Breast epithelium (tissue), 4 donors: ENCODE measurements around the gene MLXIP. TPM values are rescaled to one million over a fixed set of nuclear protein-coding genes. Genes with fewer than 3 reads are reported as not detected.
"Not testable (repeated sequence)": the region's sequence is repeated elsewhere in the genome, so short reads cannot be mapped to it uniquely, and the experiment has no call there.

Source experiments
- DNase-seq, 2 donors: peaks; one replicate each; pipeline ENCODE4 v3.0.0-alpha.2; 2019; ENCODE audit warnings: low spot score in 2 of 2
- H3K27ac ChIP-seq, 2 donors: fragments of 200-600 bp; sonication (generic) in 1 of 2; one replicate each; pipeline ENCODE4 v1.5.1; 2016 to 2019; ENCODE audit warnings: mild to moderate bottlenecking in 1 of 2
- H3K27me3 ChIP-seq, 2 donors: fragments of 200-600 bp; sonication (generic) in 1 of 2; one replicate each; pipeline versions ENCODE4 v1.5.1 to v1.6.0; 2017 to 2019; ENCODE audit warnings: control low read depth in 1 of 2, mild to moderate bottlenecking in 1 of 2
- H3K36me3 ChIP-seq: fragments of 200-600 bp; one replicate; pipeline ENCODE4 v1.5.1; 2019
- H3K4me1 ChIP-seq, 2 donors: fragments of 200-600 bp; sonication (generic); one replicate each; pipeline ENCODE4 v1.5.1; 2016 to 2019; ENCODE audit warnings: control low read depth in 1 of 2
- H3K4me3 ChIP-seq, 3 donors: fragments of 200-600 bp; sonication (generic); 1 replicate in 2 of 3; 2 replicates in 1 of 3; pipeline ENCODE4 v1.5.1; 2016 to 2019; ENCODE audit warnings: mild to moderate bottlenecking in 3 of 3, moderate library complexity in 2 of 3
- H3K9me3 ChIP-seq, 2 donors: fragments of 200-600 bp; sonication (generic) in 1 of 2; one replicate each; pipeline ENCODE4 v1.5.1; 2016 to 2019; ENCODE audit warnings: control low read depth in 1 of 2
- POLR2A ChIP-seq: fragments of 450-650 bp; IDR thresholded peaks from one replicate; pipeline ENCODE4 v1.6.1; 2016; ENCODE audit warnings: antibody characterized with exemption, mild to moderate bottlenecking, moderate library complexity
- POLR2AphosphoS5 ChIP-seq, 3 donors: sonication (generic); formaldehyde crosslinking; IDR thresholded peaks; one replicate each; pipeline ENCODE4 v1.6.1; 2017; ENCODE audit warnings: antibody characterized with exemption in 3 of 3
- intact Hi-C: fragments of 100-400 bp; cut with DNase I; formaldehyde crosslinking; loops from one replicate; pipeline ENCODE4 v1.15.1; 2023; ENCODE audit warnings: low total_unique reads
- total RNA-seq, 3 donors: library from RNA; depleted of rRNA; stranded (reverse); fragments of >200 nt; gene quantifications; one replicate each; pipeline ENCODE4 v1.1.0, GENCODE V29; 2016
- TF ChIP-seq, protein P1 (sequence below), 3 donors: fragments of 450-650 bp; IDR thresholded peaks; one replicate each; pipeline ENCODE4 v1.5.1; 2016 to 2017; ENCODE audit warnings: antibody characterized with exemption in 3 of 3, mild to moderate bottlenecking in 3 of 3, moderate library complexity in 3 of 3

The MLXIP gene
- total RNA-seq, 3 donors from 2014 or later, result 21.1 to 31.1 (median 28.2) TPM

DNA sequence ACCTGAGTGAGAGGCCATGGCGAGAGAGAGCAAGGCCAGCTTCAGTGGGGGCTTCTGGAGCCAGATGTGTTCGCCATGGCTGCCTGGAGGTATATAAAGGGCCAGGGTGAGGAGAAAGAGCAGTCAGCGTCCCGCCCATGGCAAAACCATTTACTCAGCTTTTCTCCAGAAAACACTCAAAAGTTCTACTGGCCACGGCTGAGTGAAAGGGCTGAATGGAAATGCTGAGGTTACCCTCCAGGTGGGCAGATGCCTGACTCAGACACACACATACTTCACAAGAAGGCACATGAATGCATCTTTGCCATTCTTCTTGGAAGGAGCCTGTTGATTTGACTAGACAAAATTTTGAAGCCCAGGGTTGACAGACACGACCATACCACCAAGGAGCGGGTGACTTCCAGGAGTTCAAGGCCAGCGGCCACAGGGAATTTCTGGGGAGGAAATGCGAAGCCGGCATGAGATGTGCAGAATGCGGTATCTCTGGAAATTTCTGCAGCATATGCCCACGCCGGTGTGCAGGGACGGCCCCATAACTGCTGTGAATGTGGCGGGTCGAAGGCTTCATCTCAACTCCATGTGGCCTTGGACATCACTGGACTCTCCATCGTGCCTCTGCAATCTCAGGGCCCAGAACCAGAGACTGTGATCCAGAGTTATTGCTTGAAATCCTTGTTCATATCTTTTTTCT is 95.7 kb downstream of the MLXIP start, which contains the start of gene IL31:
TSS of gene IL31 (minus strand) at position 67 of the 691 bp plus-strand sequence. CDS start at position 18, 49 bp downstream.
- H3K4me1 ChIP-seq, result no peaks in the 10 kb centered on the region
- H3K9me3 ChIP-seq, result no peaks in the 10 kb centered on the region
- no peak for TF ChIP-seq POLR2AphosphoS5 (IDR thresholded peaks at IDR 0.05)
- TF ChIP-seq, protein P1, sequence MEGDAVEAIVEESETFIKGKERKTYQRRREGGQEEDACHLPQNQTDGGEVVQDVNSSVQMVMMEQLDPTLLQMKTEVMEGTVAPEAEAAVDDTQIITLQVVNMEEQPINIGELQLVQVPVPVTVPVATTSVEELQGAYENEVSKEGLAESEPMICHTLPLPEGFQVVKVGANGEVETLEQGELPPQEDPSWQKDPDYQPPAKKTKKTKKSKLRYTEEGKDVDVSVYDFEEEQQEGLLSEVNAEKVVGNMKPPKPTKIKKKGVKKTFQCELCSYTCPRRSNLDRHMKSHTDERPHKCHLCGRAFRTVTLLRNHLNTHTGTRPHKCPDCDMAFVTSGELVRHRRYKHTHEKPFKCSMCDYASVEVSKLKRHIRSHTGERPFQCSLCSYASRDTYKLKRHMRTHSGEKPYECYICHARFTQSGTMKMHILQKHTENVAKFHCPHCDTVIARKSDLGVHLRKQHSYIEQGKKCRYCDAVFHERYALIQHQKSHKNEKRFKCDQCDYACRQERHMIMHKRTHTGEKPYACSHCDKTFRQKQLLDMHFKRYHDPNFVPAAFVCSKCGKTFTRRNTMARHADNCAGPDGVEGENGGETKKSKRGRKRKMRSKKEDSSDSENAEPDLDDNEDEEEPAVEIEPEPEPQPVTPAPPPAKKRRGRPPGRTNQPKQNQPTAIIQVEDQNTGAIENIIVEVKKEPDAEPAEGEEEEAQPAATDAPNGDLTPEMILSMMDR (IDR thresholded peaks at IDR 0.05), result no peak
- no peak for TF ChIP-seq POLR2A
- intact Hi-C loops, result no loop called here
- no peak within 1 kb of the TSS for H3K27ac ChIP-seq
- DNase-seq, result no peak
- H3K4me3 ChIP-seq, result no peak within 1 kb of the TSS
- H3K36me3 ChIP-seq, result no peaks in the 10 kb centered on the region
- no peaks in the 10 kb centered on the region for H3K27me3 ChIP-seq

DNA sequence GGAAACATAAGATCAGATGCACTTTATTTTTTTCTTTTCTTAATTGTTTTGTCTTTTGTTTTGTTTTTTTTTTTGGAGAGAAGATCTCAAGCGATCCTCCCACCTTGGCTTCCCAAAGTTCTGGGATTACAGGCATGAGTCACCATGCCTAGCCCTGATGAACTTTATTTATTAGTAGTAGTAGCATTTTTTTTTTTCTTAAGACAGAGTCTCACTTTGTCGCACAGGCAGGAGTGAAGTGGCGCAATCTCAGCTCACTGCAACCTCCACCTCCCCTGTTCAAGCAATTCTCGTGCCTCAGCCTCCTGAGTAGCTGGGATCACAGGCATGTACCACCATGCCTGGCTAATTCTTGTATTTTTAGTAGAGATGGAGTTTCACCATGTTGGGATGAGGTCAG is 97.9 kb downstream of the MLXIP start:
- H3K4me1 ChIP-seq, DNase-seq, H3K4me3 ChIP-seq, H3K9me3 ChIP-seq, H3K27ac ChIP-seq, intact Hi-C loops, H3K36me3 ChIP-seq, H3K27me3 ChIP-seq: not testable (repeated sequence)

DNA sequence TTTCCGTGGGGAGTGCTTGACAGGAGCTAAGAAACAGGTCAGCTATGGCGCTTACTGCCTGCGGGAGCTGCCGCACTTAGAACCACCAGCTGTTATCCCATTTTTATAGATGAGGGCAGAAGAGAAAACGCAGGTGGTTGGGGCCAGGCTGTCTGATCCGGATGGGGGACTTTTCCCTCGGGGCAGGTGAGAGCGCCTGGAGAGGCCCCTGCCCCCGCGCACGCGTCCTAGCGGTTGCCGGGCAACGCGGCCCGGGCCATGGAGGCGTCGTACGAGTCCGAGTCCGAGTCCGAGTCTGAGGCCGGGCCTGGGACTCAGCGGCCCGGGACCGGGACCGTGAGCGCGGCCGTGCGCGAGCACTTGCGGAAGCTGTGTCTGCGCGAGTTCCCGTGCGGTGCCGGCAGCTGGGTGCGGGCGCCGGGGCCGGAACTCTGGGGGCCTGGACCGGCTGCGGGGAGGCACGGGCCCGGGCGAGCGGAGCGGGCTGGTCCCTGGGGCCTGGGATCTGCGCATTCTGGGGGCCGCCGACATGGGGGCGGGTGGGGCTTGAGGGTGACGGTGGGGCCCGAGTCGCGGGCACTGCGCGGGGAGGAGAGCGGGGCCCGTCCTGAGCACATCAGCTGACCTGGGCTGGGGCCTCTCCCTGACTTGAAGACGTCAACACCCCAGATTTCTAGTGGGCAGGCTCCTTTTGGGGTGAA is 104.5 kb downstream of the MLXIP start, which contains the start of gene LRRC43:
TSS of gene LRRC43 (plus strand) at position 237 of the 701 bp plus-strand sequence. CDS start at position 259, 22 bp downstream.
- Histone ChIP-seq H3K27ac (no peak within 1 kb of the TSS), H3K9me3 (no peaks in the 10 kb centered on the region), H3K36me3 (no peaks in the 10 kb centered on the region), H3K27me3 (no peaks in the 10 kb centered on the region), H3K4me3 (peak within 1 kb of the TSS; percentile 39 to 77 (median 60)), H3K4me1 (no peaks in the 10 kb centered on the region)
- intact Hi-C loops, result no loop called here
- DNase-seq, result no peak
- no peak for TF ChIP-seq POLR2A
- TF ChIP-seq, protein P1 (IDR thresholded peaks at IDR 0.05), result no peak
- no peak for TF ChIP-seq POLR2AphosphoS5 (IDR thresholded peaks at IDR 0.05)

DNA sequence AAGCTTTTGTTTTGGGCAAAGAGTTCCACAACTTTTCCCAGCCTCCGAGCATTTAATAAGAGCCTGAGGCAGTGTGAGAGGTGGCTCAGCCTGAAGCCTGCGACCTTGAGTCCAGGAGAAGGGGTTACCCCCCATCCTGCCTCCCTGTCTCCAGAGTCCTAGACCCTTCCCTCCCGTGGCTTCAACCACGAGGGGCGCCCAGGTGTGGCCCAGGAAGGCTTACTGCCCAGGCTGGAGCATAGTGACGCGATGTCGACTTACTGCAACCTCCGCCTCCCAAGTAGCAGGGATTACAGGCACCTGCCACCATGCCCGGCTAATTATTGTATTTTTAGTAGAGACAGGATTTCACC is 105.0 kb downstream of the MLXIP start:
- TF ChIP-seq POLR2A (no peak), POLR2AphosphoS5 (IDR thresholded peaks at IDR 0.05) (no peak)
- TF ChIP-seq, protein P1 (IDR thresholded peaks at IDR 0.05), result no peak
- no peaks in the 10 kb centered on the region for H3K4me1 ChIP-seq
- DNase-seq, result no peak
- no peaks in the 10 kb centered on the region for H3K9me3 ChIP-seq
- H3K27me3 ChIP-seq, result no peaks in the 10 kb centered on the region
- H3K27ac ChIP-seq, result no peak overlapping the region
- H3K36me3 ChIP-seq, result no peaks in the 10 kb centered on the region
- intact Hi-C loops, result no loop called here
- H3K4me3 ChIP-seq, result peak overlapping the region; percentile 39 to 77 (median 60)

DNA sequence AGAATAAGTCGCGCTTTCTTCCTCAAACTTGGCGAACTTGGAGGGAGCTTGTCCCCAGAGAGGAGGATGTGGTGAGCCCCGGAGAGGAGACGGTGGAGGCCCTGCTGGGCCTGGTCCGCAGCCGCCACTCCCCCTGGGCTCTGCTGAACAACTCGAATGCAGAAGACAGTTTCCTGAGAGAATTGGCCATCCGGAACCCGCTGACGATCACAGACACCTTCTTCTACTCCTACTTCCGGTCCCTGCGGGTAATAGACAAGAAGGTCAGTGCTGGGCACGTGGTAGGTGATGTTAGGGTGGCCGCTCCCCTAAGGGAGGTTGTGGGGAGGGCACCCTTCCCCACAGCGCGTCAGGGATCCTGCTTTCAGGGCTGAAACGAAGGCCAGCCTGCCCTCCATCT is 106.0 kb downstream of the MLXIP start:
- no peak for DNase-seq
- TF ChIP-seq POLR2A, result no peak
- TF ChIP-seq, protein P1 (IDR thresholded peaks at IDR 0.05), result no peak
- intact Hi-C loops, result no loop called here

More for the DNA sequence above, 106.0 kb downstream of the MLXIP start:
- no peaks in the 10 kb centered on the region for H3K27me3 ChIP-seq
- H3K27ac ChIP-seq, result no peak overlapping the region
- no peaks in the 10 kb centered on the region for H3K9me3 ChIP-seq
- H3K4me3 ChIP-seq, result no peak overlapping the region
- no peaks in the 10 kb centered on the region for H3K36me3 ChIP-seq
- H3K4me1 ChIP-seq, result no peaks in the 10 kb centered on the region
